Vagina (tissue), 1 donor: ENCODE results near the gene DTX1. TPM values are rescaled to one million over a fixed set of nuclear protein-coding genes. Genes with fewer than 3 reads are reported as not detected.

ENCODE experiments used
- total RNA-seq: library from RNA; depleted of rRNA; stranded (reverse); fragments of >200 nt; gene quantifications from one replicate; pipeline ENCODE4 v1.2.3, GENCODE V29; 2016

DTX1 gene
- total RNA-seq, 1 donor from 2014 or later, result 8.3 TPM

Other genes starting within 250 kb of the DTX1 start
- 30.9 TPM for gene OAS1, start 149.8 kb upstream of the DTX1 start, total RNA-seq
- gene OAS3, start 118.3 kb upstream of the DTX1 start, total RNA-seq, result 20.1 TPM
- gene OAS2, start 78.2 kb upstream of the DTX1 start, total RNA-seq, result 14.0 TPM
- 11.0 TPM for gene RASAL1, start 79.0 kb downstream of the DTX1 start, total RNA-seq
- not detected for gene CFAP73, start 93.0 kb downstream of the DTX1 start, total RNA-seq
- 52.5 TPM for gene DDX54, start 128.7 kb downstream of the DTX1 start, total RNA-seq
- 14.5 TPM for gene RITA1, start 129.0 kb downstream of the DTX1 start, total RNA-seq
- gene TPCN1, start 164.7 kb downstream of the DTX1 start, total RNA-seq, result 39.5 TPM